HepG2 (cell line): ENCODE measurements around the gene ARPC1B. TPM values are rescaled to one million over a fixed set of nuclear protein-coding genes. Genes with fewer than 3 reads are reported as not detected.

ENCODE experiments used
- FOXC1 ChIP-seq: sonication (generic); formaldehyde crosslinking; IDR thresholded peaks from 2 replicates; pipeline ENCODE4 v1.8.0; 2022; ENCODE audit warnings: mild to moderate bottlenecking, missing genetic modification reagents, borderline replicate concordance
- GABPA ChIP-seq, 2 experiments: IDR thresholded peaks; 2 replicates each; pipeline ENCODE4 v1.6.1; 2011 to 2016; ENCODE audit warnings: low read depth in 2 of 2, low read length in 1 of 2, missing biosample characterization in 1 of 2, missing genetic modification characterization in 1 of 2
- HIC2 ChIP-seq: sonication (generic); formaldehyde crosslinking; IDR thresholded peaks from 2 replicates; pipeline ENCODE4 v1.9.0; 2022; ENCODE audit warnings: low read depth, missing genetic modification reagents
- HNRNPL ChIP-seq: fragments of 200-400 bp; formaldehyde crosslinking; IDR thresholded peaks from 2 replicates; pipeline ENCODE4 v1.6.1; 2017; ENCODE audit warnings: mild to moderate bottlenecking, low read depth, low read length
- KAT7 ChIP-seq: IDR thresholded peaks from 2 replicates; pipeline ENCODE4 v1.6.1; 2018; ENCODE audit warnings: borderline replicate concordance, missing compliant biosample characterization
- MED1 ChIP-seq: sonication (generic); formaldehyde crosslinking; IDR thresholded peaks from 2 replicates; pipeline ENCODE4 v1.4.0; 2020; ENCODE audit warnings: missing genetic modification reagents
- MXI1 ChIP-seq: IDR thresholded peaks from 3 replicates; pipeline ENCODE4 v1.6.1; 2012; ENCODE audit warnings: low read depth, low read length, inconsistent platforms, borderline replicate concordance
- NCOA1 ChIP-seq: sonication (generic); formaldehyde crosslinking; IDR thresholded peaks from 2 replicates; pipeline ENCODE4 v1.9.0; 2021; ENCODE audit warnings: missing genetic modification reagents
- RARA ChIP-seq: IDR thresholded peaks from 2 replicates; pipeline ENCODE4 v1.6.1; 2016; ENCODE audit warnings: missing genetic modification reagents, missing compliant biosample characterization
- REPIN1 ChIP-seq: sonication (generic); formaldehyde crosslinking; IDR thresholded peaks from 2 replicates; pipeline ENCODE4 v1.8.0; 2022; ENCODE audit warnings: missing genetic modification reagents, low read depth, mild to moderate bottlenecking, borderline replicate concordance
- SOX13 ChIP-seq, 3 experiments: fragments of 450-650 bp in 1 of 3; sonication (generic) in 1 of 3; formaldehyde crosslinking in 1 of 3; IDR thresholded peaks in 2 of 3; conservative IDR thresholded peaks in 1 of 3; 2 replicates each; pipeline versions ENCODE4 v1.5.0 to v1.6.1; 2016 to 2020; ENCODE audit warnings: antibody characterized with exemption in 1 of 3, mild to moderate bottlenecking in 1 of 3, missing compliant biosample characterization in 1 of 3, missing genetic modification reagents in 1 of 3, moderate library complexity in 1 of 3
- TEAD3 ChIP-seq: optimal IDR thresholded peaks from 2 replicates; pipeline ENCODE3; 2016; ENCODE audit warnings: borderline replicate concordance
- U2AF1 ChIP-seq: fragments of 200-400 bp; formaldehyde crosslinking; optimal IDR thresholded peaks from 2 replicates; pipeline ENCODE3; 2017; ENCODE audit warnings: mild to moderate bottlenecking, low read depth, low read length
- ZBTB38 ChIP-seq: sonication (generic); formaldehyde crosslinking; IDR thresholded peaks from 2 replicates; pipeline ENCODE4 v1.5.1; 2020; ENCODE audit warnings: mild to moderate bottlenecking, missing genetic modification reagents
- ZBTB43 ChIP-seq: sonication (generic); formaldehyde crosslinking; conservative IDR thresholded peaks from 2 replicates; pipeline ENCODE4 v1.4.0; 2020; ENCODE audit warnings: missing genetic modification reagents
- ZC3H4 ChIP-seq: sonication (generic); formaldehyde crosslinking; IDR thresholded peaks from 2 replicates; pipeline ENCODE4 v1.4.0; 2020; ENCODE audit warnings: missing genetic modification reagents, borderline replicate concordance
- ZNF281 ChIP-seq: sonication (generic); formaldehyde crosslinking; IDR thresholded peaks from 2 replicates; pipeline ENCODE4 v1.4.0; 2020; ENCODE audit warnings: missing genetic modification reagents, borderline replicate concordance
- ZNF674 ChIP-seq: sonication (generic); formaldehyde crosslinking; IDR thresholded peaks from 2 replicates; pipeline ENCODE4 v1.5.0; 2020; ENCODE audit warnings: low read depth, mild to moderate bottlenecking, missing genetic modification reagents
- ZNF784 ChIP-seq: sonication (generic); formaldehyde crosslinking; IDR thresholded peaks from 2 replicates; pipeline ENCODE4 v1.5.1; 2020; ENCODE audit warnings: missing genetic modification reagents, mild to moderate bottlenecking, borderline replicate concordance
- polyA plus RNA-seq, 8 experiments: library from polyadenylated mRNA; depleted of rRNA in 3 of 8; stranded (reverse) in 7 of 8; unstranded in 1 of 8; fragments of >200 nt; fragmentation: Illumina TruSeq in 4 of 8; extraction: Trizol in 4 of 8; gene quantifications; 2 replicates each; pipeline versions ENCODE4 v1.2.1 to v1.2.3, GENCODE V29; 2011 to 2016; ENCODE audit warnings: low read depth in 4 of 8, missing spikeins in 1 of 8, mixed read lengths in 1 of 8; ENCODE audit not compliant: insufficient read depth in 1 of 8
- total RNA-seq, 5 experiments: library from RNA; depleted of rRNA; stranded (reverse); fragments of >200 nt; fragmentation: Illumina TruSeq; extraction: Trizol; gene quantifications; 2 replicates each; pipeline ENCODE4 v1.2.3, GENCODE V29; 2016; ENCODE audit warnings: low read depth in 1 of 5

ARPC1B gene
- total and polyA plus RNA-seq, 2 of the 13 experiments (the other 11 are each of a cell fraction or from before 2014, with no cell fraction given) = 72.9 to 89.1 TPM

GRCh38 chr7:99380823-99381663 lies 6.5 kb downstream of the ARPC1B start (continued):
- 0 out of 3 replicates have a peak, but pooled peaks have one; percentile 26 for TF ChIP-seq MXI1
- TF ChIP-seq FOXC1 (CRISPR knock-in tag) = no peak
- no peak for TF ChIP-seq GABPA (IDR thresholded peaks at IDR 0.05; ENCODE audit: low read depth, low read length)
- peak; percentile 63 for TF ChIP-seq GABPA (CRISPR knock-in tag; IDR thresholded peaks at IDR 0.05; ENCODE audit: low read depth)
- 0 out of 2 replicates have a peak, but pooled peaks have one; percentile 15 for TF ChIP-seq ZBTB38
- TF ChIP-seq ZNF674 = no peak
- TF ChIP-seq ZNF281 (CRISPR knock-in tag) = peak; percentile 79; the same call in 1 of the 2 replicates
- TF ChIP-seq HNRNPL = peak; percentile 49; the same call in 1 of the 2 replicates
- peak; percentile 55; the same call in 1 of the 2 replicates for TF ChIP-seq HIC2 (CRISPR knock-in tag)
- TF ChIP-seq ZNF784 (CRISPR knock-in tag) = peak; percentile 46; the same call in 1 of the 2 replicates
- no peak for TF ChIP-seq KAT7 (CRISPR knock-in tag)
- no peak for TF ChIP-seq ZC3H4 (CRISPR knock-in tag)
- TF ChIP-seq U2AF1 = no peak
- TF ChIP-seq MED1 = peak; percentile 58
- 0 out of 2 replicates have a peak, but pooled peaks have one; percentile 8 for TF ChIP-seq REPIN1 (CRISPR knock-in tag)
- TF ChIP-seq ZBTB43 (CRISPR knock-in tag) = 0 out of 2 replicates have a peak, but pooled peaks have one; percentile 10
- TF ChIP-seq TEAD3 = peak; percentile 16
- no peak for TF ChIP-seq SOX13 (IDR thresholded peaks at IDR 0.05)
- TF ChIP-seq SOX13 (CRISPR knock-in tag; conservative IDR thresholded peaks at IDR 0.05 in 1 of 2, IDR thresholded peaks at IDR 0.05 in 1 of 2) = 0 out of 4 replicates have a peak, but pooled peaks of 1 of the 2 experiments have one; percentile 11
- TF ChIP-seq RARA (CRISPR knock-in tag) = peak; percentile 87
- TF ChIP-seq NCOA1 = peak; percentile 38; the same call in 1 of the 2 replicates
